Measurements from ENCODE around the gene ADGRB3.

DNA sequence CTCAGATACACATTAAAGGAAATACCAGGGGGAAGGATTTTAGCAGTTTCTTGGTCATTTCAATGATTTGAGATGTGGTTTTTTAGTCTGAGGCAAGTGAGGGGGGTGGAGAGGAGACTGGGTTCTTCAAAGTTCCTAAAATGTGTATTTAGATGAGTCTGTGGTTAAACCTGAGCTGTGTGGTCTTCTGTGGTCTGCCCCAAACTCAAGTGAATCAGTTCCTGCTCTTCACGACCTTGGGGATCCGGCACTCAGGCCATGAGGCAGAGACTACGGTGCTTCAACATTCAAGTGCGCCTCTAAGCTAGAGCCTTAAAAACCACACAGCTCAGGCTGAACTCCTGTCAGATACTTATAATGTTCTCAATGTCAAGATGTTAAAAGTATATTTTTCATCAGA lies 755.0 kb downstream of the ADGRB3 start:
- TF ChIP-seq POLR2A (IDR thresholded peaks at IDR 0.05; ENCODE audit: low read length) (no peak), GATA1 (IDR thresholded peaks at IDR 0.05; ENCODE audit: low read depth, low read length) (no peak)
